ENCODE measurements around the gene RIMBP2.

Gene RIMBP2

GRCh38 chr12:130522244-130522834 is 193.8 kb downstream of the RIMBP2 start:
- Histone ChIP-seq H3K9me3 (ENCODE audit: control insufficient read depth, low read depth, low read length) (no peaks in the 10 kb centered on the region), H3K9ac (ENCODE audit: low read length) (no peak overlapping the region), H3K27ac (ENCODE audit: low read length) (no peak overlapping the region), H3K27me3 (ENCODE audit: control insufficient read depth, insufficient read depth, low read length) (no peaks in the 10 kb centered on the region), H3K36me3 (ENCODE audit: control insufficient read depth, low read depth, low read length) (no peaks in the 10 kb centered on the region), H3K4me1 (ENCODE audit: control insufficient read depth, low read depth, low read length) (no peaks in the 10 kb centered on the region), H3K4me3 (ENCODE audit: low read length) (no peak overlapping the region)

GRCh38 chr12:130521375-130522124 is 194.5 kb downstream of the RIMBP2 start:
- H3K36me3 ChIP-seq (ENCODE audit: control insufficient read depth, low read depth, low read length) = no peaks in the 10 kb centered on the region
- H3K27ac ChIP-seq (ENCODE audit: low read length) = no peak overlapping the region
- H3K9me3 ChIP-seq (ENCODE audit: control insufficient read depth, low read depth, low read length) = no peaks in the 10 kb centered on the region
- H3K4me3 ChIP-seq (ENCODE audit: low read length) = no peak overlapping the region
- no peak overlapping the region for H3K9ac ChIP-seq (ENCODE audit: low read length)
- H3K27me3 ChIP-seq (ENCODE audit: control insufficient read depth, insufficient read depth, low read length) = no peaks in the 10 kb centered on the region
- no peaks in the 10 kb centered on the region for H3K4me1 ChIP-seq (ENCODE audit: control insufficient read depth, low read depth, low read length)

GRCh38 chr12:130520784-130521183 is 195.3 kb downstream of the RIMBP2 start:
- Histone ChIP-seq H3K27me3 (ENCODE audit: control insufficient read depth, insufficient read depth, low read length) (no peaks in the 10 kb centered on the region), H3K4me1 (ENCODE audit: control insufficient read depth, low read depth, low read length) (no peaks in the 10 kb centered on the region), H3K36me3 (ENCODE audit: control insufficient read depth, low read depth, low read length) (no peaks in the 10 kb centered on the region), H3K9me3 (ENCODE audit: control insufficient read depth, low read depth, low read length) (no peaks in the 10 kb centered on the region), H3K27ac (ENCODE audit: low read length) (no peak overlapping the region), H3K4me3 (ENCODE audit: low read length) (no peak overlapping the region), H3K9ac (ENCODE audit: low read length) (no peak overlapping the region)

GRCh38 chr12:130517588-130517987 is 198.5 kb downstream of the RIMBP2 start:
- no peaks in the 10 kb centered on the region for H3K36me3 ChIP-seq (ENCODE audit: control insufficient read depth, low read depth, low read length)
- H3K4me1 ChIP-seq (ENCODE audit: control insufficient read depth, low read depth, low read length) = peaks cover 7% of the 10 kb centered on the region
- H3K9me3 ChIP-seq (ENCODE audit: control insufficient read depth, low read depth, low read length) = no peaks in the 10 kb centered on the region
- no peak overlapping the region for H3K9ac ChIP-seq (ENCODE audit: low read length)
- no peaks in the 10 kb centered on the region for H3K27me3 ChIP-seq (ENCODE audit: control insufficient read depth, insufficient read depth, low read length)
- H3K27ac ChIP-seq (ENCODE audit: low read length) = no peak overlapping the region
- H3K4me3 ChIP-seq (ENCODE audit: low read length) = no peak overlapping the region

- H3K9me3 ChIP-seq (ENCODE audit: control insufficient read depth, low read depth, low read length) = no peaks in the 10 kb centered on the region
- no peaks in the 10 kb centered on the region for H3K27me3 ChIP-seq (ENCODE audit: control insufficient read depth, insufficient read depth, low read length)
- no peaks in the 10 kb centered on the region for H3K36me3 ChIP-seq (ENCODE audit: control insufficient read depth, low read depth, low read length)
- peaks cover 7% of the 10 kb centered on the region for H3K4me1 ChIP-seq (ENCODE audit: control insufficient read depth, low read depth, low read length)
- no peak overlapping the region for H3K27ac ChIP-seq (ENCODE audit: low read length)
- no peak overlapping the region for H3K4me3 ChIP-seq (ENCODE audit: low read length)
- H3K9ac ChIP-seq (ENCODE audit: low read length) = no peak overlapping the region
These were observed 201.9 kb downstream of the RIMBP2 start for GRCh38 chr12:130514149-130514551.

GRCh38 chr12:130513556-130513955 is 202.5 kb downstream of the RIMBP2 start:
- Histone ChIP-seq H3K9ac (ENCODE audit: low read length) (no peak overlapping the region), H3K36me3 (ENCODE audit: control insufficient read depth, low read depth, low read length) (no peaks in the 10 kb centered on the region), H3K27me3 (ENCODE audit: control insufficient read depth, insufficient read depth, low read length) (no peaks in the 10 kb centered on the region), H3K4me3 (ENCODE audit: low read length) (no peak overlapping the region), H3K4me1 (ENCODE audit: control insufficient read depth, low read depth, low read length) (peaks cover 7% of the 10 kb centered on the region), H3K9me3 (ENCODE audit: control insufficient read depth, low read depth, low read length) (no peaks in the 10 kb centered on the region), H3K27ac (ENCODE audit: low read length) (no peak overlapping the region)

GRCh38 chr12:130511285-130511684 is 204.8 kb downstream of the RIMBP2 start:
- no peaks in the 10 kb centered on the region for H3K36me3 ChIP-seq (ENCODE audit: control insufficient read depth, low read depth, low read length)
- H3K4me1 ChIP-seq (ENCODE audit: control insufficient read depth, low read depth, low read length) = peaks cover 7% of the 10 kb centered on the region
- H3K9me3 ChIP-seq (ENCODE audit: control insufficient read depth, low read depth, low read length) = no peaks in the 10 kb centered on the region
- no peak overlapping the region for H3K9ac ChIP-seq (ENCODE audit: low read length)
- no peaks in the 10 kb centered on the region for H3K27me3 ChIP-seq (ENCODE audit: control insufficient read depth, insufficient read depth, low read length)
- no peak overlapping the region for H3K27ac ChIP-seq (ENCODE audit: low read length)
- no peak overlapping the region for H3K4me3 ChIP-seq (ENCODE audit: low read length)

- Histone ChIP-seq H3K9ac (ENCODE audit: low read length) (no peak overlapping the region), H3K36me3 (ENCODE audit: control insufficient read depth, low read depth, low read length) (no peaks in the 10 kb centered on the region), H3K4me3 (ENCODE audit: low read length) (no peak overlapping the region), H3K27me3 (ENCODE audit: control insufficient read depth, insufficient read depth, low read length) (no peaks in the 10 kb centered on the region), H3K9me3 (ENCODE audit: control insufficient read depth, low read depth, low read length) (no peaks in the 10 kb centered on the region), H3K27ac (ENCODE audit: low read length) (no peak overlapping the region), H3K4me1 (ENCODE audit: control insufficient read depth, low read depth, low read length) (peaks cover 9% of the 10 kb centered on the region)
These were observed 206.6 kb downstream of the RIMBP2 start for GRCh38 chr12:130509454-130509853.

GRCh38 chr12:130508847-130509246 is 207.3 kb downstream of the RIMBP2 start:
- H3K27ac ChIP-seq (ENCODE audit: low read length) = no peak overlapping the region
- H3K9me3 ChIP-seq (ENCODE audit: control insufficient read depth, low read depth, low read length) = no peaks in the 10 kb centered on the region
- H3K4me1 ChIP-seq (ENCODE audit: control insufficient read depth, low read depth, low read length) = peaks cover 11% of the 10 kb centered on the region
- no peaks in the 10 kb centered on the region for H3K27me3 ChIP-seq (ENCODE audit: control insufficient read depth, insufficient read depth, low read length)
- H3K36me3 ChIP-seq (ENCODE audit: control insufficient read depth, low read depth, low read length) = no peaks in the 10 kb centered on the region
- no peak overlapping the region for H3K9ac ChIP-seq (ENCODE audit: low read length)
- no peak overlapping the region for H3K4me3 ChIP-seq (ENCODE audit: low read length)

GRCh38 chr12:130508318-130508717 is 207.8 kb downstream of the RIMBP2 start:
- Histone ChIP-seq H3K4me3 (ENCODE audit: low read length) (no peak overlapping the region), H3K27me3 (ENCODE audit: control insufficient read depth, insufficient read depth, low read length) (no peaks in the 10 kb centered on the region), H3K9ac (ENCODE audit: low read length) (no peak overlapping the region), H3K36me3 (ENCODE audit: control insufficient read depth, low read depth, low read length) (no peaks in the 10 kb centered on the region), H3K27ac (ENCODE audit: low read length) (no peak overlapping the region), H3K9me3 (ENCODE audit: control insufficient read depth, low read depth, low read length) (no peaks in the 10 kb centered on the region), H3K4me1 (ENCODE audit: control insufficient read depth, low read depth, low read length) (peaks cover 6% of the 10 kb centered on the region)

- Histone ChIP-seq H3K36me3 (ENCODE audit: control insufficient read depth, low read depth, low read length) (no peaks in the 10 kb centered on the region), H3K9ac (ENCODE audit: low read length) (no peak overlapping the region), H3K9me3 (ENCODE audit: control insufficient read depth, low read depth, low read length) (no peaks in the 10 kb centered on the region)
These were observed 209.3 kb downstream of the RIMBP2 start for GRCh38 chr12:130506844-130507243.

GRCh38 chr12:130504840-130505175 is 211.3 kb downstream of the RIMBP2 start:
- no peak overlapping the region for H3K27ac ChIP-seq (ENCODE audit: low read length)
- no peaks in the 10 kb centered on the region for H3K9me3 ChIP-seq (ENCODE audit: control insufficient read depth, low read depth, low read length)
- H3K4me3 ChIP-seq (ENCODE audit: low read length) = no peak overlapping the region

More at GRCh38 chr12:130506844-130507243, 209.3 kb downstream of the RIMBP2 start:
- no peak overlapping the region for H3K4me3 ChIP-seq (ENCODE audit: low read length)
- no peak overlapping the region for H3K27ac ChIP-seq (ENCODE audit: low read length)
- no peaks in the 10 kb centered on the region for H3K27me3 ChIP-seq (ENCODE audit: control insufficient read depth, insufficient read depth, low read length)
- peaks cover 6% of the 10 kb centered on the region for H3K4me1 ChIP-seq (ENCODE audit: control insufficient read depth, low read depth, low read length)

More at GRCh38 chr12:130504840-130505175, 211.3 kb downstream of the RIMBP2 start:
- H3K9ac ChIP-seq (ENCODE audit: low read length) = no peak overlapping the region
- no peaks in the 10 kb centered on the region for H3K27me3 ChIP-seq (ENCODE audit: control insufficient read depth, insufficient read depth, low read length)
- H3K4me1 ChIP-seq (ENCODE audit: control insufficient read depth, low read depth, low read length) = peaks cover 6% of the 10 kb centered on the region
- H3K36me3 ChIP-seq (ENCODE audit: control insufficient read depth, low read depth, low read length) = no peaks in the 10 kb centered on the region
